VCaP (cell line): ENCODE measurements around the gene MFN1.

Experiments used
- H3K27ac ChIP-seq: fragments of 450-650 bp; 2 replicates; pipeline ENCODE4 v1.5.1; 2017
- CTCF ChIP-seq: fragments of 450-650 bp; conservative IDR thresholded peaks from 2 replicates; pipeline ENCODE4 v1.5.1; 2017; ENCODE audit warnings: mild to moderate bottlenecking, moderate library complexity

MFN1 gene

GRCh38 chr3:179436517-179436916, 89.0 kb downstream of the MFN1 start:
- no peak for TF ChIP-seq CTCF

GRCh38 chr3:179438841-179439240, 91.3 kb downstream of the MFN1 start:
- no peak for TF ChIP-seq CTCF

More at GRCh38 chr3:179436517-179436916, 89.0 kb downstream of the MFN1 start:
- H3K27ac ChIP-seq: no peak overlapping the region

More at GRCh38 chr3:179438841-179439240, 91.3 kb downstream of the MFN1 start:
- no peak overlapping the region for H3K27ac ChIP-seq
